ENCODE data around the gene MAPK8IP1.
"Not testable (repeated sequence)": the region's sequence is repeated elsewhere in the genome, so short reads cannot be mapped to it uniquely, and the experiment has no call there.

MAPK8IP1 gene

GRCh38 chr11:45894555-45895247, 9.2 kb downstream of the MAPK8IP1 start:
- DNase-seq, result no peak

DNA sequence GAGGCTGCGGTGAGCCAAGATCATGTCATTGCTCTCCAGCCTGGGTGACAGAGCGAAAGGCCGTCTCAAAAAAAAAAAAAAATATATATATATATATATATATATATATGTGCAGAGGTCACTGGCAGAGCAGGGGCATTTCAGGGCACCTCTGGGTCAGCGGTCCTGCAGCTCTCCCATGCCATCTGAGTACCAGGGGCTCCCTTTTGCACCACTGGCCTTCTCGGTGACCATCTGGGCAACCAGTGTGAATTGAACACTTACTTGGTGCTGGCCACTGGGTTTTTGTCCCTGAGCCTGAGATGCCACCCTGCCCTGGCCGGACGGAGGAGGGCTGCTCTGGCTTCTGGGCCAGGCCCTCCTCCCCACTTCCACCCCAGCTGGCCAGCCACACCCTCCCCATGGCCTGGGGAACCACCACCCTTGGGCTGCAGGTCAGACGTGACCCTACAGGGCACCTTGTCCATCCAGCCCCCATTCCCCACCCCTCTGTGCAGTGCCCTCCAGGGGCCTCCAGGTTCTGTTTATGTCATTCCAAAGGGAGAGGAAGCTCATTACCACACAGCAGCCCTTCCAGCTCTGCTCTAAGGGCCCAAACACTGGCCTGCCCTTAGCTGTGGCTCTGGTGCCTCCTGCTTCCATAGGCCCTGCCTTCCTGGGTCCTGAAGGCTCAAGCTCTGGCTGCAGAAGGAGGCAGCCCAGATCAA, 10.3 kb downstream of the MAPK8IP1 start:
- no peak for DNase-seq

- peak; percentile 63 for DNase-seq
These were observed 11.1 kb downstream of the MAPK8IP1 start for GRCh38 chr11:45896422-45896984.

DNA sequence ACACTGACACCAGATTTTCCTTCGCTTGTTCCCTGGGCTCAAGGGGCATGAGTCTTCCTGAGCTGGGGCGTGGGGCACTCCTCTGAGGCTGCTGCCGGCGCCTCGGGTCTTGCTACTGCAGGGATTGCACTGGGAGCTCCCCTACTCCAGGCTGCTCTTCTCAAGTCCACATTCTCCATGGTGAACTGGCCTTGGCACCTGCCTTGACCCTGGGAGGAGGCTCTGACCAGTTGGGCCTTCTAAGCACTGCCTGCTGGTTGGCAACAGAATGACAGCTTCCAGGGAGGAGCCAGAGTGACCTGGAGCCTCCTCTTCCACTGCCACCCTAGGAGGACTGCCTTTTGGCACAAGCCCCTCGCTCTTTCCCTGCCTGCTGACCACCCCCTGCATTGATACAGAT, 12.1 kb downstream of the MAPK8IP1 start:
- no peak for DNase-seq

DNA sequence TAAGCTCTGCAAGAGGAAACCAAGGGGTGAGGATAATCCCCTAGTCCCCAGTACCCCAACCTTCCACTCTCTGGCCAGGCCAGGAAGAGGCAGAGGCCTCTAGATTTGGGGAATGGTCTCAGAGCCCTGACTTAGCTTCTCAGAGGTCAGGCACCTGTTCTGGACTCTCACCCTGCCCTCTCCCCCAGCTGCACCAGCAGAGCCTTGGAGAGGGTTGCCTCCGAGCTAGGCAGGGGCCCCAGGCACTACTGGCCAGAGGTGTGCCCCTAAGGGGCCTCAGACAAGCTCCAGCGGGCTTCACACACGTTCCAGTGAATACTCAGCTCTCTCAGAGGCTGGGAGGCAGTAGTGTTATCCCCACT, 13.6 kb downstream of the MAPK8IP1 start:
- DNase-seq, result no peak

DNA sequence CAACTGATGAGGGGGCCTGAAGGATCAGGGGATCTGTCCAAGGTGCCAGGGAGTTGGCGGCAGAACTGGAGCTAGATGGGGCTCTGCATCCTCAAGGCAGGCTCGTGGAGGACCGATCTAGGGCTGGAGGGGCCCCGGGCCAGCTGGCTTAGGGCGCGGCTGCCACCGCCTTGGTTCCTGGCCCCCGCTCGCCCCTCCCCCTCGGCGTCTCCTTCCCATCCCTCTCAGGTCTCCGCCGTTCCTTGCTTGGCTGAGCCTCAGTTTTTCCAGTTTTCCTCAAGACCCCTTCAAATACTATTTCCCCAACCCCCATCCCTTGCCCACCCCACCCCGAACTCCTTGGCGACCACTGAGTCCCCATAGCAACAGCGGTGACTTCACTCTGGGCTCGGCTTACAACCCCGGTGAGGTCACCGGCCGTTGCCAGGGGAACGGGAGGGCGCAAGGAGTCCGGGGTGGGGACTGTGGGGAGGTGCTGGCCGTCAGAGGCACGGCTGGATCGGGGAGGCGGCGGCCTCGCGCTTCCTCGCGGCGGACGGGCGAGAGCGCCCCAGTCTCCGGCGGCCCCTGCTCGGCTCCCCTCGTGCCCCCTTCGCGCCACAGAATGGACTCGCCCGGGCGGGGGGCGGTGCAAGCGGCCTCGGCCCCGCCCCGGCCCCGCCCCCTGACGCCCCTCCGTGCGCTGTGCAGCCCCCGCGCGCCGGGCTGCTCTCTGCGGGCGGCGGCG, 14.2 kb downstream of the MAPK8IP1 start:
- DNase-seq, result peak; percentile 90

DNA sequence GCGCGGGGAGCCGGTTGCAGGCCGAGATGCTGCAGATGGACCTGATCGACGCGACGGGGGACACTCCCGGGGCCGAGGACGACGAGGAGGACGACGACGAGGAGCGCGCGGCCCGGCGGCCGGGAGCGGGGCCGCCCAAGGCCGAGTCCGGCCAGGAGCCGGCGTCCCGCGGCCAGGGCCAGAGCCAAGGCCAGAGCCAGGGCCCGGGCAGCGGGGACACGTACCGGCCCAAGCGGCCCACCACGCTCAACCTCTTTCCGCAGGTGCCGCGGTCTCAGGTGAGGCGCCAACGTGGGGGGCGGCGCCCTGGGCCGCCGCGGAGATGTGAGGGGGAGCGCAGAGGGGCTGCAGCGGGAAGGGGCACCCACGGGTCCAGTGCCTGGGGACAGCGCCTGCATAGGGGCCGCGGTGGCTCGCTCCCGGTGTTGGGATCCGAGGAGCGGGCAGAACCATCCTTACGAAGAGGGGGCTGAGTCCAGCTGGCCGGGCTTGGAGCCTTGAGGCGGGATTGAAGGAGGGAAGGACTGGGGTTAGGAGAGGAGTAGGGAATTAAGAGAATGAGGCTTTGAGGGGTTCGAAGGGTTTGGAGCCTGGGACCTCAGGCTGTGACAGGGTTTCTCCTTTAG, 14.8 kb downstream of the MAPK8IP1 start:
- not testable (repeated sequence) for DNase-seq

- DNase-seq, result no peak
These were observed 15.6 kb downstream of the MAPK8IP1 start for GRCh38 chr11:45900916-45901617.

GRCh38 chr11:45901626-45902025, 16.2 kb downstream of the MAPK8IP1 start:
- no peak for DNase-seq

DNA sequence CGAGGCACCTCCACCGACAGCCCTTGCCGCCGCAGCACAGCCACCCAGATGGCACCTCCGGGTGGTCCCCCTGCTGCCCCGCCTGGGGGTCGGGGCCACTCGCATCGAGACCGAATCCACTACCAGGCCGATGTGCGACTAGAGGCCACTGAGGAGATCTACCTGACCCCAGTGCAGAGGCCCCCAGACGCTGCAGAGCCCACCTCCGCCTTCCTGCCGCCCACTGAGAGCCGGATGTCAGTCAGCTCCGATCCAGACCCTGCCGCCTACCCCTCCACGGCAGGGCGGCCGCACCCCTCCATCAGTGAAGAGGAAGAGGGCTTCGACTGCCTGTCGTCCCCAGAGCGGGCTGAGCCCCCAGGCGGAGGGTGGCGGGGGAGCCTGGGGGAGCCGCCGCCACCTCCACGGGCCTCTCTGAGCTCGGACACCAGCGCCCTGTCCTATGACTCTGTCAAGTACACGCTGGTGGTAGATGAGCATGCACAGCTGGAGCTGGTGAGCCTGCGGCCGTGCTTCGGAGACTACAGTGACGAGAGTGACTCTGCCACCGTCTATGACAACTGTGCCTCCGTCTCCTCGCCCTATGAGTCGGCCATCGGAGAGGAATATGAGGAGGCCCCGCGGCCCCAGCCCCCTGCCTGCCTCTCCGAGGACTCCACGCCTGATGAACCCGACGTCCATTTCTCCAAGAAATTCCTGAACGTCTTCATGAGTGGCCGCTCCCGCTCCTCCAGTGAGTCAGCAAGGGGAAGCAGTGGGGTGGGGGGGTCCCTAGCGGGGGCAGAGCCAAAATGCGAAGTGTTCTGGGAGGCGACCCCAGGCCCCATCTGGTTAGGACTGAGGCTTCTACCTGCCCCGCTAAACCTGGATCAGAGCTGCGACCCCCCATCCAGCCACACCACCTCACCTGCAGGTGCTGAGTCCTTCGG, 17.3 kb downstream of the MAPK8IP1 start:
- no peak for DNase-seq

DNA sequence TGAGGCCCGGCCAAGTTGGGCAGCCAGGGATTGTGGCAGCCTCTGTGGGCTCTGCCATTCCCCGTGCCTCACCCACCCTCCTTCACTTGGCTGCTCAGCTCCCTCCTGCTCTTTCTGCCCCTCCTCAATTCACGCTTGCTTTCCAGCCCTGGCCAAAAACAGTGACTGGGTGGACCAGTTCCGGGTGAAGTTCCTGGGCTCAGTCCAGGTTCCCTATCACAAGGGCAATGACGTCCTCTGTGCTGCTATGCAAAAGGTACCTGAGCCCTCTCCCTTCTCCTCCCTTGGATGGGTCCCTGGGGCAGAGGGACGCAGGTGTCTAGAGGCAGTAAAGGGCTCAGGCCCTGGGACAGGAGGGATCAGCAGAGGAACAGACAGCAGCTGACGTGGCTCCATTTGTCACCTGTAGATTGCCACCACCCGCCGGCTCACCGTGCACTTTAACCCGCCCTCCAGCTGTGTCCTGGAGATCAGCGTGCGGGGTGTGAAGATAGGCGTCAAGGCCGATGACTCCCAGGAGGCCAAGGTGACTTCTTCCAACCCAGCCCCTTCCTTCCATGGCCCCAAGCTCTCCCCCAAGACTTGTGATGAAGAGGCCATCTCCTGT, 19.0 kb downstream of the MAPK8IP1 start:
- no peak for DNase-seq

DNA sequence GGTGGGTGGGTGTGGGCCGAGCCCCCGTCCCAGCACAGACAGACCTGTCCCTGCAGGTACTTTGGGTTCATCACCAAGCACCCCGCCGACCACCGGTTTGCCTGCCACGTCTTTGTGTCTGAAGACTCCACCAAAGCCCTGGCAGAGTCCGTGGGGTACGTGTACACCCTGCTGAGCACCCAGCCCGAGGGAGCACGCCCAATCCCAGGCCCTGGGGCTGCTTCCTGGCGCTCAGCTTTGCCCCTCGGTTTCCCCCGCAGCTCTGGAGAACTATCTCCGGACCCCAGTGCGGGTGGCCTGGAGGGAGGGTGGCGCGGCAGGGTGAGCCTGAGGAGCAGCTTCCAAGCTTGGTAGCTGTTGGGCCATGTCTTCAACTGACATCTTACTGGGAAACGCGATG, 19.6 kb downstream of the MAPK8IP1 start:
- DNase-seq, result no peak

GRCh38 chr11:45905576-45905975, 20.1 kb downstream of the MAPK8IP1 start:
- DNase-seq, result not testable (repeated sequence)

DNA sequence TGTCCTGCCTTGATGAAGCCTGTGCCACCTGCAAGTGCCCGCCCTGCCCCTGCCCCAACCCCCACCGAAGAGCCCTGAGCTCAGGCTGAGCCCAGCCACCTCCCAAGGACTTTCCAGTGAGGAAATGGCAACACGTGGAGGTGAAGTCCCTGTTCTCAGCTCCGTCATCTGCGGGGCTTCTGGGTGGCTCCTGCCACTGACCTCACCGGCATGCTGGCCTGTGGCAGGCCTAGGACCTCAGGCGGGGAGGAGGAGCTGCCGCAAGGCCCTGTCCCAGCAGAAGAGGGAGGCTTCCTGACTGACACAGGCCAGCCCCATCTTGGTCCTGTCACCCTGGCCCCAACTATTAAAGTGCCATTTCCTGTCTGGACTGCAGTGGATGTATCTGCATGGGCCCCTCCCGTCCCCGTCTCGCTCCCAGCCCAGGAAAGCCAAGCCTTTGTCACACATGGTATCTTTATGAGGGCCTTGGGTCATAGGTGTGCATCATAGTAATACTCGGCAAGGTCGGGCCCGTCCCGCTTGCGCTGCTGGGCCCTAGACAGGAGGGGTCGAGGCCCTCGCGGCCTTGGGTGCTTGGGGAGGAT, 20.7 kb downstream of the MAPK8IP1 start:
- DNase-seq, result no peak

DNA sequence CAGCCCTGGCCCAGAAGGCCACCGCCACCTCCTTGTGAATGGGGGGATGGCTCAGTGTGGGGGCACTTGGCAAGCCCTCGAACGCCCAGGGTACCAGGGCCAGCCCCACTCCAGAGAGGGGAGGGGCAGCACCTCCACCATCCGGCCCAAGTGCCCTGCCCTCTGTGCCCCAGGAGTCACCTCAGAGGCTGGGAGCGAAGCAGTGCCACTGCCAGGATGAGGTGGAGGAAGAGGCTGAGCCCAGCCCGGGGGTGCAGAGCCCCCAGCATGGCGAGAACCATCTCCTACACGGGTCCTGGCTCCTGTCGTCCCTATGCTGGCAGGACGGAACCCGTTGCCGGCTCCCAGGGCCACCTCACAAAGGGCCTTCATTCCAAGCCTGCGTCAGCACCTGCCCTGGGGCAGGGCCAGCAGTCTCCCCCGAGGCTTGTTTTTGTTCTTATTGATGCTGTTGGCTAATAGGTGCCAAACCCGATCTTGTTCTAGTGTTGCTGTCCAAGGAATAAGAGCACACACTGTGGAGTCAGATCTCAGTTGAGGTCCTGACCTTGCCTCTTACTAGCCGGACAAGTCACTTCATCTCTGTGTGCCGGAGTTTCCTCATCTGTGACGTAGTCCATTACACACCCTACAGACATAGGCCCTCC, 21.6 kb downstream of the MAPK8IP1 start, which contains the start of gene FREY1:
FREY1 (minus strand) TSS at position 307 of the 647 bp plus-strand sequence; CDS start at position 281, 26 bp downstream.
- no peak for DNase-seq

DNA sequence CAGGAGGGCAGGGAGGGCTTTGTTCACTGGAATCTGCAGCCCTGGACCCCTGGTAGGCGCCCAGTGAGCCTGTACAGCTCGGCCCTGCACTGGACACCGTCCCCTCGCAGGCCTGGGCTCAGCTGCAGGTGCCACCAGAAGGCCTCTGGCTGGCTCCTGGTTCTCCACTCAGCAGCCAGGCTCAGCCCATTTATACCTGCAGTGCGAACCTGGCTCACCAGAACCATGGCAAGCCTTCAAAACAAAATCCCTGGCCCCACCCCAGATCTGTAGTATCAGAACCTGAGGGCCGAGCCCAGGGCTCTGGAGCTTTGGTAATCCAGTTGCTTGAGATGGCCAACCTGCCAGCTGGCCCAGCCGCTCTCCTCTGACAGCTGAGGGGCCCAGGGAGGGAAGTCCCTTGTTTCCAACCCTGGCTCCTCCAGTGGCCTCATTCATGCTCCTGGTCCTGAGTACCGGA, 22.5 kb downstream of the MAPK8IP1 start:
- no peak for DNase-seq

GRCh38 chr11:45909594-45910475, 24.4 kb downstream of the MAPK8IP1 start:
- no peak for DNase-seq

- DNase-seq, result no peak
These were observed 25.2 kb downstream of the MAPK8IP1 start for GRCh38 chr11:45910623-45911022.

GRCh38 chr11:45913514-45913913, 28.1 kb downstream of the MAPK8IP1 start:
- DNase-seq, result no peak

Measured in NCI-H1436 (cell line).